ENCODE results near the gene PCDH9. TPM values are rescaled to one million over a fixed set of nuclear protein-coding genes. Genes with fewer than 3 reads are reported as not detected.

The PCDH9 gene
- total and polyA plus RNA-seq, 5 experiments from 2014 or later = 0.04 to 1.7 (median 0.35) TPM

- Mint-ChIP-seq H3K4me1 (no peaks in the 10 kb centered on the region), H3K27ac (no peak overlapping the region), H3K9me3 (peaks cover 0 to 10% (median 2%) of the 10 kb centered on the region in 9 donors), H3K27me3 (no peaks in the 10 kb centered on the region), H3K4me3 (no peak overlapping the region), H3K36me3 (no peaks in the 10 kb centered on the region)
- POLR2A ChIA-PET = no interaction called here
- no peak for ATAC-seq
- DNase-seq = no peak
Measured at GRCh38 chr13:66562054-66562453, 668.1 kb downstream of the PCDH9 start.

GRCh38 chr13:66560991-66561390, 669.1 kb downstream of the PCDH9 start:
- ATAC-seq (no peak), DNase-seq (no peak)
- H3K27ac Mint-ChIP-seq = no peak overlapping the region
- H3K36me3 Mint-ChIP-seq = no peaks in the 10 kb centered on the region
- no peak overlapping the region for H3K4me3 Mint-ChIP-seq
- POLR2A ChIA-PET = no interaction called here
- no peaks in the 10 kb centered on the region for H3K4me1 Mint-ChIP-seq
- H3K27me3 Mint-ChIP-seq = no peaks in the 10 kb centered on the region
- peaks cover 0 to 10% (median 2%) of the 10 kb centered on the region in 9 donors for H3K9me3 Mint-ChIP-seq

GRCh38 chr13:66560189-66560588, 669.9 kb downstream of the PCDH9 start:
- DNase-seq (no peak), ATAC-seq (no peak)
- POLR2A ChIA-PET = no interaction called here
- Mint-ChIP-seq H3K27me3 (no peaks in the 10 kb centered on the region), H3K4me1 (no peaks in the 10 kb centered on the region), H3K4me3 (no peak overlapping the region), H3K27ac (no peak overlapping the region), H3K9me3 (peaks cover 0 to 10% (median 2%) of the 10 kb centered on the region in 9 donors), H3K36me3 (no peaks in the 10 kb centered on the region)

GRCh38 chr13:66559093-66559492, 671.0 kb downstream of the PCDH9 start:
- POLR2A ChIA-PET = no interaction called here
- Mint-ChIP-seq H3K9me3 (peaks cover 0 to 10% (median 2%) of the 10 kb centered on the region in 9 donors), H3K4me3 (no peak overlapping the region), H3K36me3 (no peaks in the 10 kb centered on the region), H3K27ac (no peak overlapping the region), H3K27me3 (no peaks in the 10 kb centered on the region), H3K4me1 (no peaks in the 10 kb centered on the region)
- no peak for DNase-seq
- ATAC-seq = no peak

GRCh38 chr13:66558506-66558905, 671.6 kb downstream of the PCDH9 start:
- no peaks in the 10 kb centered on the region for H3K36me3 Mint-ChIP-seq
- H3K27ac Mint-ChIP-seq = no peak overlapping the region
- H3K4me3 Mint-ChIP-seq = no peak overlapping the region
- DNase-seq = no peak
- H3K4me1 Mint-ChIP-seq = no peaks in the 10 kb centered on the region
- no peaks in the 10 kb centered on the region for H3K27me3 Mint-ChIP-seq
- POLR2A ChIA-PET = no interaction called here
- no peak for ATAC-seq
- peaks cover 0 to 9% (median 2%) of the 10 kb centered on the region in 9 donors for H3K9me3 Mint-ChIP-seq

GRCh38 chr13:66557357-66557756, 672.8 kb downstream of the PCDH9 start:
- no peaks in the 10 kb centered on the region for H3K27me3 Mint-ChIP-seq
- H3K9me3 Mint-ChIP-seq = peaks cover 0 to 10% (median 0%) of the 10 kb centered on the region in 9 donors
- no peaks in the 10 kb centered on the region for H3K36me3 Mint-ChIP-seq
- no peak overlapping the region for H3K27ac Mint-ChIP-seq
- H3K4me3 Mint-ChIP-seq = no peak overlapping the region
- DNase-seq (no peak), ATAC-seq (no peak)
- POLR2A ChIA-PET = no interaction called here
- no peaks in the 10 kb centered on the region for H3K4me1 Mint-ChIP-seq

GRCh38 chr13:66556306-66556705, 673.8 kb downstream of the PCDH9 start:
- Mint-ChIP-seq H3K9me3 (peaks cover 0 to 12% (median 0%) of the 10 kb centered on the region in 9 donors), H3K27ac (no peak overlapping the region), H3K4me1 (no peaks in the 10 kb centered on the region), H3K27me3 (no peaks in the 10 kb centered on the region), H3K36me3 (no peaks in the 10 kb centered on the region), H3K4me3 (no peak overlapping the region)
- POLR2A ChIA-PET = no interaction called here
- ATAC-seq (no peak), DNase-seq (no peak)

GRCh38 chr13:66553391-66553790, 676.7 kb downstream of the PCDH9 start:
- Mint-ChIP-seq H3K27ac (no peak overlapping the region), H3K36me3 (no peaks in the 10 kb centered on the region), H3K4me1 (no peaks in the 10 kb centered on the region), H3K4me3 (no peak overlapping the region), H3K9me3 (peaks cover 0 to 12% (median 0%) of the 10 kb centered on the region in 9 donors), H3K27me3 (no peaks in the 10 kb centered on the region)
- no peak for DNase-seq
- POLR2A ChIA-PET = no interaction called here
- no peak for ATAC-seq

- no peak for ATAC-seq
- POLR2A ChIA-PET = no interaction called here
Measured at GRCh38 chr13:66551128-66551527, 679.0 kb downstream of the PCDH9 start.

GRCh38 chr13:66547685-66548084, 682.5 kb downstream of the PCDH9 start:
- no peaks in the 10 kb centered on the region for H3K4me1 Mint-ChIP-seq
- POLR2A ChIA-PET = no interaction called here
- H3K4me3 Mint-ChIP-seq = no peak overlapping the region

More at GRCh38 chr13:66551128-66551527, 679.0 kb downstream of the PCDH9 start:
- Mint-ChIP-seq H3K4me1 (no peaks in the 10 kb centered on the region), H3K27ac (no peak overlapping the region), H3K36me3 (no peaks in the 10 kb centered on the region), H3K4me3 (no peak overlapping the region), H3K9me3 (peaks cover 0 to 9% (median 0%) of the 10 kb centered on the region in 9 donors), H3K27me3 (no peaks in the 10 kb centered on the region)
- no peak for DNase-seq

GRCh38 chr13:66546534-66547379, 683.4 kb downstream of the PCDH9 start:
- ATAC-seq = no peak
- H3K4me1 Mint-ChIP-seq = no peaks in the 10 kb centered on the region
- H3K27me3 Mint-ChIP-seq = no peaks in the 10 kb centered on the region
- no peaks in the 10 kb centered on the region for H3K36me3 Mint-ChIP-seq
- H3K4me3 Mint-ChIP-seq = no peak overlapping the region
- H3K9me3 Mint-ChIP-seq = no peaks in the 10 kb centered on the region
- POLR2A ChIA-PET = no interaction called here
- no peak for DNase-seq
- H3K27ac Mint-ChIP-seq = no peak overlapping the region

More at GRCh38 chr13:66547685-66548084, 682.5 kb downstream of the PCDH9 start:
- ATAC-seq (no peak), DNase-seq (no peak)
- Mint-ChIP-seq H3K27me3 (no peaks in the 10 kb centered on the region), H3K27ac (no peak overlapping the region), H3K36me3 (no peaks in the 10 kb centered on the region), H3K9me3 (peaks cover 0 to 6% (median 0%) of the 10 kb centered on the region in 9 donors)

- ATAC-seq (no peak), DNase-seq (no peak)
- no peak overlapping the region for H3K27ac Mint-ChIP-seq
- POLR2A ChIA-PET = no interaction called here
- no peaks in the 10 kb centered on the region for H3K4me1 Mint-ChIP-seq
- H3K9me3 Mint-ChIP-seq = peaks cover 0 to 4% (median 0%) of the 10 kb centered on the region in 9 donors
- H3K4me3 Mint-ChIP-seq = no peak overlapping the region
- no peaks in the 10 kb centered on the region for H3K36me3 Mint-ChIP-seq
- no peaks in the 10 kb centered on the region for H3K27me3 Mint-ChIP-seq
Measured at GRCh38 chr13:66543780-66544179, 686.4 kb downstream of the PCDH9 start.

- POLR2A ChIA-PET = no interaction called here
- Mint-ChIP-seq H3K4me3 (no peak overlapping the region), H3K36me3 (no peaks in the 10 kb centered on the region), H3K4me1 (no peaks in the 10 kb centered on the region), H3K27ac (no peak overlapping the region), H3K27me3 (no peaks in the 10 kb centered on the region), H3K9me3 (peaks cover 0 to 8% (median 0%) of the 10 kb centered on the region in 9 donors)
- ATAC-seq (no peak), DNase-seq (no peak)
Measured at GRCh38 chr13:66537417-66537816, 692.7 kb downstream of the PCDH9 start.

GRCh38 chr13:66536746-66537145, 693.4 kb downstream of the PCDH9 start:
- ATAC-seq = no peak
- Mint-ChIP-seq H3K4me1 (no peaks in the 10 kb centered on the region), H3K36me3 (no peaks in the 10 kb centered on the region), H3K27ac (no peak overlapping the region), H3K9me3 (peaks cover 0 to 8% (median 0%) of the 10 kb centered on the region in 9 donors), H3K27me3 (no peaks in the 10 kb centered on the region), H3K4me3 (no peak overlapping the region)
- DNase-seq = no peak
- POLR2A ChIA-PET = no interaction called here

All from naive thymus-derived CD8-positive, alpha-beta T cell (primary cell).